Endodermal cell (in vitro differentiated cells): ENCODE measurements around the gene SERPIND1. TPM values are rescaled to one million over a fixed set of nuclear protein-coding genes. Genes with fewer than 3 reads are reported as not detected.
A peak's percentile ranks its signal among the peaks of the same experiment; 100 is the strongest.

Experiments used
- DNase-seq: peaks from one replicate; pipeline ENCODE4 v3.0.0-alpha.2; 2017
- H3K27ac ChIP-seq: 2 replicates; pipeline ENCODE4 v1.5.1; 2013; ENCODE audit warnings: mild to moderate bottlenecking, low read depth, low read length, moderate library complexity
- H3K27me3 ChIP-seq: 2 replicates; pipeline ENCODE4 v1.6.1; 2013; ENCODE audit warnings: mild to moderate bottlenecking, low read length, moderate library complexity; ENCODE audit not compliant: insufficient read depth, control insufficient read depth, poor library complexity, severe bottlenecking
- H3K36me3 ChIP-seq: 2 replicates; pipeline ENCODE4 v1.7.0; 2013; ENCODE audit warnings: mild to moderate bottlenecking, low read length, moderate library complexity; ENCODE audit not compliant: control insufficient read depth, insufficient read depth
- H3K4me1 ChIP-seq: one replicate; pipeline ENCODE4 v1.7.0; 2013; ENCODE audit warnings: low read length; ENCODE audit not compliant: control insufficient read depth, insufficient read depth
- H3K4me3 ChIP-seq: 2 replicates; pipeline ENCODE4 v1.5.1; 2013; ENCODE audit warnings: mild to moderate bottlenecking, low read length, moderate library complexity
- H3K9ac ChIP-seq: 2 replicates; pipeline ENCODE4 v1.6.1; 2013; ENCODE audit warnings: mild to moderate bottlenecking, low read length, moderate library complexity; ENCODE audit not compliant: poor library complexity, severe bottlenecking; ENCODE audit errors: extremely low read depth
- H3K9me3 ChIP-seq: 2 replicates; pipeline ENCODE4 v1.6.1; 2013; ENCODE audit warnings: mild to moderate bottlenecking, low read length, moderate library complexity; ENCODE audit not compliant: control insufficient read depth
- H3K27ac Mint-ChIP-seq: 2 replicates; pipeline ENCODE4 v1.8.0; 2020; ENCODE audit warnings: mixed read lengths
- H3K27me3 Mint-ChIP-seq: 2 replicates; pipeline ENCODE4 v1.8.0; 2021; ENCODE audit warnings: mild to moderate bottlenecking, mixed read lengths; ENCODE audit not compliant: insufficient read depth
- H3K36me3 Mint-ChIP-seq: 2 replicates; pipeline ENCODE4 v1.8.0; 2020; ENCODE audit warnings: low read depth, mixed read lengths
- H3K4me1 Mint-ChIP-seq: 2 replicates; pipeline ENCODE4 v1.8.0; 2020; ENCODE audit warnings: mixed read lengths
- H3K4me3 Mint-ChIP-seq: 2 replicates; pipeline ENCODE4 v1.8.0; 2020; ENCODE audit warnings: mild to moderate bottlenecking, moderate library complexity, mixed read lengths
- H3K9me3 Mint-ChIP-seq: 2 replicates; pipeline ENCODE4 v1.8.0; 2020; ENCODE audit warnings: mild to moderate bottlenecking, mixed read lengths
- CTCF ChIP-seq: fragments of 200-600 bp; sonication (generic); conservative IDR thresholded peaks from 2 replicates; pipeline ENCODE4 v1.5.0; 2021; ENCODE audit warnings: antibody characterized with exemption, mild to moderate bottlenecking
- WGBS, 2 experiments: methylation state at CpG; one replicate each; pipeline versions ENCODE4 v1.1.5 to v1.1.7; 2013; ENCODE audit warnings: missing lambda C conversion rate in 2 of 2, mixed read lengths in 1 of 2; ENCODE audit not compliant: insufficient coverage in 1 of 2, insufficient read length in 1 of 2; 5-methylcytosine and 5-hydroxymethylcytosine counted together
- total RNA-seq, 2 donors: library from RNA; stranded (reverse); fragmentation: NEBNext Ultra II Directional in 1 of 2; extraction: Animal tissue kit (Norgen Biotek cat#: 25700) in 1 of 2; gene quantifications; 2 replicates in 1 of 2; 3 replicates in 1 of 2; pipeline ENCODE4 v1.2.1, GENCODE V29; 2021

The SERPIND1 gene
- total RNA-seq, 2 donors from 2014 or later = not detected

GRCh38 chr22:20805972-20806471, 32.1 kb downstream of the SERPIND1 start:
- H3K27me3 ChIP-seq = no peaks in the 10 kb centered on the region
- no peak overlapping the region for H3K4me3 Mint-ChIP-seq
- H3K27ac Mint-ChIP-seq = peak overlapping the region; percentile 39

GRCh38 chr22:20807315-20807752, 33.4 kb downstream of the SERPIND1 start:
- WGBS, 2 experiments = 96 to 97% methylated on average over 4 of the region's 4 CpGs
- H3K4me1 Mint-ChIP-seq = peaks cover 5% of the 10 kb centered on the region
- no peaks in the 10 kb centered on the region for H3K4me1 ChIP-seq
- no peaks in the 10 kb centered on the region for H3K27me3 Mint-ChIP-seq
- no peak for DNase-seq
- H3K27ac Mint-ChIP-seq = no peak overlapping the region
- no peak overlapping the region for H3K9ac ChIP-seq
- H3K9me3 Mint-ChIP-seq = no peaks in the 10 kb centered on the region
- TF ChIP-seq CTCF = no peak
- H3K27me3 ChIP-seq = no peaks in the 10 kb centered on the region
- H3K4me3 Mint-ChIP-seq = no peak overlapping the region
- H3K9me3 ChIP-seq = no peaks in the 10 kb centered on the region
- no peak overlapping the region for H3K4me3 ChIP-seq
- H3K36me3 Mint-ChIP-seq = peaks cover 61% of the 10 kb centered on the region
- H3K36me3 ChIP-seq = peaks cover 70% of the 10 kb centered on the region
- no peak overlapping the region for H3K27ac ChIP-seq

More at GRCh38 chr22:20805972-20806471, 32.1 kb downstream of the SERPIND1 start:
- H3K36me3 Mint-ChIP-seq = peaks cover 55% of the 10 kb centered on the region
- WGBS, 2 experiments = 95 to 100% methylated on average over 1 to 3 of the region's 3 CpGs
- Histone ChIP-seq H3K4me3 (no peak overlapping the region), H3K4me1 (no peaks in the 10 kb centered on the region), H3K36me3 (peaks cover 69% of the 10 kb centered on the region), H3K27ac (no peak overlapping the region), H3K9me3 (no peaks in the 10 kb centered on the region), H3K9ac (no peak overlapping the region)
- peaks cover 5% of the 10 kb centered on the region for H3K4me1 Mint-ChIP-seq
- no peaks in the 10 kb centered on the region for H3K27me3 Mint-ChIP-seq
- TF ChIP-seq CTCF = no peak
- no peaks in the 10 kb centered on the region for H3K9me3 Mint-ChIP-seq
- DNase-seq = peak; percentile 75

GRCh38 chr22:20808844-20809243, 34.9 kb downstream of the SERPIND1 start:
- Histone ChIP-seq H3K9me3 (no peaks in the 10 kb centered on the region), H3K9ac (no peak overlapping the region), H3K36me3 (peaks cover 70% of the 10 kb centered on the region), H3K4me1 (no peaks in the 10 kb centered on the region), H3K4me3 (no peak overlapping the region), H3K27ac (no peak overlapping the region), H3K27me3 (no peaks in the 10 kb centered on the region)
- 89 to 92% methylated on average over 2 to 4 of the region's 4 CpGs for WGBS, 2 experiments
- Mint-ChIP-seq H3K4me1 (peaks cover 5% of the 10 kb centered on the region), H3K27ac (no peak overlapping the region), H3K9me3 (no peaks in the 10 kb centered on the region), H3K36me3 (peaks cover 71% of the 10 kb centered on the region), H3K4me3 (no peak overlapping the region), H3K27me3 (no peaks in the 10 kb centered on the region)
- DNase-seq = no peak
- no peak for TF ChIP-seq CTCF
